Measurements from ENCODE around the gene MICAL2. TPM values are rescaled to one million over a fixed set of nuclear protein-coding genes. Genes with fewer than 3 reads are reported as not detected.

The MICAL2 gene
- total RNA-seq, 2 experiments from 2014 or later = not detected

DNA sequence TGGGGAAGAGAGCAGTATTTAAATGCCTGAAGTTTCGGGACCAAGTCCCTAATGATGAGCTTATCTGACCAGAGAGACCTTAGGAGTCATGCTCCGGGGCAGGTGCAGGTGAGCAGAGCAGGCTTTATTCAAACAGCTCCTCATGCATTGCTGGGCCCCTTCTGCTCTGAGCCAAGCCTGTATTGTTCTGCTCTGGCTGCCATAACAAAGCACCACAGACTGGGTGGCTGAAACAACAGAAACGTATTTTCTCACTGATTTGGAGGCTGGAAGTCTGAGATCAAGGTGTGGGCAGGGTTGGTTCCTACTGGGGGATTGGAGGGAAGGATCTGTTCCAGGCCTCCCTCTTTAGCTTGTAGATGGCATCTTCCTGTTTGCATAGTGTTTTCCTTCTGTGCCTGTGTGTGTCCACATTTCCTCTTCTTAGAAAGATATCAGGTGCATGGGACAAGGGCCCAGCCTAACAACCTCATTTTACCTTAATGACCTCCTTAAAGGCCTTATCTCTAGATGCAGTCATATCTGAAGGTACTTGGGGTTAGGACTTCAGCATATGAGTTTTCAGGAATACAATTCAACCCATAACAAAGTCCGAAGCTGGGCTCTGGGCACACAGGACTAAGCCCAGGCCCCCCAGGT lies 169.9 kb downstream of the MICAL2 start:
- BruUV-seq (replicated peaks) = no TSS peak
- H3K27ac ChIP-seq (ENCODE audit: low read depth, low read length, poor library complexity, severe bottlenecking) = no peak overlapping the region
- no peaks in the 10 kb centered on the region for H3K9me3 ChIP-seq (ENCODE audit: low read length)
- ChIA-PET CTCF (ENCODE audit: unreplicated experiment) (interaction anchor here (0.6 kb wide), 1 partner anchor 114 kb away, joined by 3 read pairs; no protein-coding TSS in a partner anchor), POLR2A (no interaction called here)
- no peak for DNase-seq (ENCODE audit: low spot score)
- no peaks in the 10 kb centered on the region for H3K36me3 ChIP-seq (ENCODE audit: insufficient read depth, low read length)
- H3K4me2 ChIP-seq (ENCODE audit: low read length) = no peak overlapping the region
- no peak overlapping the region for H2AFZ ChIP-seq (ENCODE audit: low read length)
- intact Hi-C loops (cut with micrococcal nuclease; ENCODE audit: unreplicated experiment) = loop anchor here (5.0 kb wide), 1 partner anchor 483 kb away; no protein-coding TSS in a partner anchor
- no peaks in the 10 kb centered on the region for H4K20me1 ChIP-seq (ENCODE audit: insufficient read depth, low read length)
- H3K4me1 ChIP-seq (ENCODE audit: insufficient read depth, low read length, poor library complexity, severe bottlenecking) = no peaks in the 10 kb centered on the region
- no peaks in the 10 kb centered on the region for H3K9me2 ChIP-seq (ENCODE audit: insufficient read depth, low read length)
- no peaks in the 10 kb centered on the region for H3K79me2 ChIP-seq (ENCODE audit: insufficient read depth, low read depth, low read length)
- no peak for TF ChIP-seq EZH2phosphoT487 (IDR thresholded peaks at IDR 0.05; ENCODE audit: borderline replicate concordance, low read depth, low read length)
- TF ChIP-seq, protein P1, sequence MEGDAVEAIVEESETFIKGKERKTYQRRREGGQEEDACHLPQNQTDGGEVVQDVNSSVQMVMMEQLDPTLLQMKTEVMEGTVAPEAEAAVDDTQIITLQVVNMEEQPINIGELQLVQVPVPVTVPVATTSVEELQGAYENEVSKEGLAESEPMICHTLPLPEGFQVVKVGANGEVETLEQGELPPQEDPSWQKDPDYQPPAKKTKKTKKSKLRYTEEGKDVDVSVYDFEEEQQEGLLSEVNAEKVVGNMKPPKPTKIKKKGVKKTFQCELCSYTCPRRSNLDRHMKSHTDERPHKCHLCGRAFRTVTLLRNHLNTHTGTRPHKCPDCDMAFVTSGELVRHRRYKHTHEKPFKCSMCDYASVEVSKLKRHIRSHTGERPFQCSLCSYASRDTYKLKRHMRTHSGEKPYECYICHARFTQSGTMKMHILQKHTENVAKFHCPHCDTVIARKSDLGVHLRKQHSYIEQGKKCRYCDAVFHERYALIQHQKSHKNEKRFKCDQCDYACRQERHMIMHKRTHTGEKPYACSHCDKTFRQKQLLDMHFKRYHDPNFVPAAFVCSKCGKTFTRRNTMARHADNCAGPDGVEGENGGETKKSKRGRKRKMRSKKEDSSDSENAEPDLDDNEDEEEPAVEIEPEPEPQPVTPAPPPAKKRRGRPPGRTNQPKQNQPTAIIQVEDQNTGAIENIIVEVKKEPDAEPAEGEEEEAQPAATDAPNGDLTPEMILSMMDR (conservative IDR thresholded peaks at IDR 0.05; ENCODE audit: low read length) = no peak
- no peak overlapping the region for H3K4me3 ChIP-seq (ENCODE audit: low read depth, low read length, poor library complexity, severe bottlenecking)

DNA sequence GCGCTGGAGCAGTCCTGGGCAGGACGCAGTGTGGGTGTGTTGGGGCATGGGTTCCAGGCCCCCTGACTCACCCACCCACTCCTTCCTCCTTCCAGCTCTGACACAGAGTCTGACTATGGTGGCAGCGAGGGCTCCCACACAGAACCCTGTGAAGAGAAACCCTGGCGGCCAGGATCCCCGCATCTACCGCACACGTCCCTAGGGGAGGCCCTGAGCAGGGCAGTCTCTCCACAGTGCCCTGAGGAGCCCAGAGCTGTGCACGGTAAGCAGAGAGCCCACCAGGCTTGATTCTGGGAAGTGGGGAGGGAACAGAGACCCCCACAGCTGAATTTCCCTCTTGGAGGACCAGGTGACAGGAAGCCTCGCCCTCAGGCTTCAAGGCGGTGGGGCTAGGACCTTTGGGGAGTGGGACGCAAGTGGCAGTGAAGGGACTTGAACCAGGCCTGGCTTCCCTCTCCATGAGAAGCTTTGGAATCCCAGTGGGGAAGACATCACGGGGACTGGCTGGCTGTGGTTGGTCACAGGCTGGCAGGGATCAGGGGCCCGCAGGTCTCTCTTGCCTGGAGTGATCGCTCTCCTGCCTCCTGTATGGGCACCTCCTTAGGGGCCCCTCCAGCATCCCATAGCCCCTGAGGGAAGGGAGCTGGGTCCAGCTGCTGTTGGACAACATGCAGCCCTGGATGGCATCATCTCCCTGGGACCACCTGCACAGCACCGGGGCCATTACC lies 170.6 kb downstream of the MICAL2 start:
- POLR2A ChIA-PET = no interaction called here
- CTCF ChIA-PET (ENCODE audit: unreplicated experiment) = interaction anchor here (0.6 to 1.0 kb wide), 2 partner anchors 114 to 236 kb away, joined by 3 read pairs; no protein-coding TSS in a partner anchor
- Histone ChIP-seq H3K4me1 (ENCODE audit: insufficient read depth, low read length, poor library complexity, severe bottlenecking) (no peaks in the 10 kb centered on the region), H3K9me3 (ENCODE audit: low read length) (no peaks in the 10 kb centered on the region), H3K4me2 (ENCODE audit: low read length) (no peak overlapping the region), H3K4me3 (ENCODE audit: low read depth, low read length, poor library complexity, severe bottlenecking) (no peak overlapping the region), H3K79me2 (ENCODE audit: insufficient read depth, low read depth, low read length) (no peaks in the 10 kb centered on the region), H4K20me1 (ENCODE audit: insufficient read depth, low read length) (no peaks in the 10 kb centered on the region), H3K9me2 (ENCODE audit: insufficient read depth, low read length) (no peaks in the 10 kb centered on the region), H3K36me3 (ENCODE audit: insufficient read depth, low read length) (no peaks in the 10 kb centered on the region), H3K27ac (ENCODE audit: low read depth, low read length, poor library complexity, severe bottlenecking) (no peak overlapping the region), H2AFZ (ENCODE audit: low read length) (no peak overlapping the region)
- TF ChIP-seq, protein P1 (conservative IDR thresholded peaks at IDR 0.05; ENCODE audit: low read length) = no peak
- TF ChIP-seq EZH2phosphoT487 (IDR thresholded peaks at IDR 0.05; ENCODE audit: borderline replicate concordance, low read depth, low read length) = no peak
- no TSS peak for BruUV-seq (replicated peaks)
- no peak for DNase-seq (ENCODE audit: low spot score)
- intact Hi-C loops (cut with micrococcal nuclease; ENCODE audit: unreplicated experiment) = loop anchor here (5.0 kb wide), 1 partner anchor 484 kb away; no protein-coding TSS in a partner anchor

All from OCI-LY7 (cell line).